GM21825 (cell line): Measurements from ENCODE around the gene SEC23A.

ENCODE experiments used
- ATAC-seq: cut with Tn5 transposase; IDR thresholded peaks from one replicate; pipeline ENCODE4 v1.9.1; 2021; ENCODE audit warnings: mild to moderate bottlenecking, moderate library complexity; ENCODE audit not compliant: unreplicated experiment

SEC23A gene

DNA sequence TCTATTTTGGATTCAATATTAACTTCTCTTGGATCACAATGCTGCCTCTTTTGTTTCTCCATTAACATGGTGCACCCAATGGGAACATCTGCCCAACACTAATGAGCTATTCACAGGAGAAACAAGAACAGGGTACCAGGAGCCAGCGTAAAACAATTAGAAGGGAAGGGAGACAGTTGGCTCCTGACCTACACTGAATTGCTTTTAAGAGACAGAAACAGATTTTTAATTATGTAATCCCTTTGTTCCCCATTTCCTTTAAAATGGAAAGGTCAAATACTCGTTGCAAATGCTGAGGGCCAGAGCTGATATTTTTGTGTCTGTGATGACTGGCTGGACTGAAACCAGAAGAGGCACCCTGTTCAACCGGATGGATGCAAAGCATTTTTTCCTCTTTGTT, 108.3 kb downstream of the SEC23A start:
- ATAC-seq = no peak

GRCh38 chr14:38993981-38994380, 109.1 kb downstream of the SEC23A start:
- no peak for ATAC-seq

- no peak for ATAC-seq
These were observed 110.8 kb downstream of the SEC23A start for GRCh38 chr14:38992067-38992844.

GRCh38 chr14:38991299-38991698, 111.7 kb downstream of the SEC23A start:
- ATAC-seq = no peak

DNA sequence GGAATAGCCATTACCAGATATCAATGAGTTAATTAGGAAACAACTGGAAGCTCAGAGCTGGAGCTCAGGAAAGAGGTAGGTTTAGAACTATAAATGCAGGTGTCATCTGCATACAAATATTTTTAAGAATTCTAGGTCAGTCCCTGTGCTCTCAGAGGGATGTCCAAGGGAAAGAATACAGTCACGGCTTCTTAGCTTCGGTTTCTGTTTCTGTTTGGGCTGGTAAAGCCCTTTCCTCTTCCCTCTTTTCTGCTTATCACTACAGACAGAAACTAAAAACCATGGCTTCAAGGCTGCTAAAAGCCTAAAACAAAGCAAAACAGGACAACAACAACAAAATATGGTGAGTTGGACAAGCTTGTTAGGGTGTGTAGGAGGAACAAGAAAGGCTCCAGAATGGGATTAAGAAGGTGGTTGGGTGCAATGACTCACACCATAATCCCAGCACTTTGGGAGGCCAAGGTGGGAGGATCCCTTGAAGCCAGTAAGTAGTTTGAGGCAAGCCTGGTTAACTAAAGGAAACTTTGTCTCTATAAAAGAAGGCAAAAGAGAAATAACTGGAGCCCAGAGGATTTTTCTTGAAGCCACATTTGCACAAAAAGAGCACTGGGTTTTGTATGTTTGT, 113.0 kb downstream of the SEC23A start:
- peak; percentile 97 for ATAC-seq

DNA sequence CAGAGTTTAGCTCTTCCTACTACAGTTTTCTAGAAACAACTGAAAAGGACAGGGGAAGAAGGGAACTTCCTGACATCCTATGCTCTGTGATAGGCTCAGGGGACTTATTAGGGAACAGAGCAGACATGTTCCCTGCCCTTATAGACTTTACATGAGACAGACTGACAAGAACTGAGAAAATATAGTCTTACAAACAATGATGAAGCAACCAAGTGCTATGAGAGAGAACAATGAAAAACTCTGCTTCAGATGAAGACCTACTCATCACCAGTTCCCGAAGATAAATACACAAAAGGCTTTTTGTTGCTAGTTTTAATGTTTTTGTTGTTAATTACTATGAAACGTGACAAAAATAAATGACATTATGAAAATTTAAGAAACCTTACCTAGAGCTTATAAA, 115.3 kb downstream of the SEC23A start:
- ATAC-seq = no peak

DNA sequence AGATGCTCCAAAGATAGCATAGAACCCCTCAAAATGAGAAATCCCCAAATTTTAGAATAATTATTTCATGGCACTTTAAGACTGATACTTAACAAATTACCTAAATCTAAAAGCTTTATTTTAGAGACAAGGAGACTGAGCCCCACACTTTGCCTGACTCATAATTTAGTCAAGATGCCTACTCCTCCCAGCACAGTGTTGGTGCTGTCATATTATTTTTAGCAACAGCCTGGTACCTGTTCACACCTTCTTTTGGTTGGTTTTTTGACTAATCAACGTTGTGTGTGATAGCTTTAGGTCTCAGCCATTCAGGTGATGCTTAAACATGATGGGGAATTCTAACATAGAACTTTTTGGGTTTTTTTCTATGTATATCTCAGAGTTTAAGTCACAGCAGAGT, 120.2 kb downstream of the SEC23A start:
- no peak for ATAC-seq

GRCh38 chr14:38982278-38982677, 120.8 kb downstream of the SEC23A start:
- no peak for ATAC-seq
